HTR-8/SVneo (cell line): ENCODE data around the gene DEFB124.
"Not testable (repeated sequence)": the region's sequence is repeated elsewhere in the genome, so short reads cannot be mapped to it uniquely, and the experiment has no call there.

Experiments
- DNase-seq: peaks from one replicate; pipeline ENCODE4 v3.0.0; 2011; ENCODE audit warnings: low spot score, mixed read lengths; ENCODE audit not compliant: insufficient read length
- FAIRE-seq: peaks from 2 replicates; lab custom pipeline; 2011; peaks lifted over from hg19 to GRCh38; lab: Jason Lieb, UNC

DEFB124 gene

GRCh38 chr20:31474758-31475427 is at the start of gene DEFB124, which contains the start of gene REM1:
Gene DEFB124, minus strand, starts transcription at chr20:31475127. Its CDS starts 2,114 bp downstream, at chr20:31473013.
Gene REM1, plus strand, starts transcription at chr20:31475288. Its CDS starts 1,158 bp downstream, at chr20:31476446.
- FAIRE-seq (no peak), DNase-seq (no peak)

GRCh38 chr20:31523361-31524283 is 48.7 kb upstream of the DEFB124 start:
- DNase-seq: no peak
- FAIRE-seq: no peak

DNA sequence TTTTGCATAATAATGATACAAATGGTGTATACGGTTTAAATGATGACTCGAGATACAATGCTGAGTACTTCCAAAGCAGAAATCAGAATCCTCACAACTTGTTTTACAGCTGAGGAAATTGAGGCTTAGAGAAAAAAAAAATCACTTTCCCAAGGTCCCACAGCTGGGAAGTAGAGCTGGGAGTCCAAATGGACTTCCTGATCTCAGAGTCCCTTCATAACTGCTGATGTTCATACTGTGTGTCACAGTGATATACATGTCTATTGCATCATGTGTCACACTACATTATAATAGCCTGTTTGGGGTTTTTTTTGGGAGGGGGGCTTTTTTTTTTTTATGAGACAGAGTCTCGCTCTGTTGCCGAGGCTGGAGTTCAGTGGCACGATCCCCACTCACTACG is 47.8 kb upstream of the DEFB124 start:
- FAIRE-seq: no peak
- no peak for DNase-seq

DNA sequence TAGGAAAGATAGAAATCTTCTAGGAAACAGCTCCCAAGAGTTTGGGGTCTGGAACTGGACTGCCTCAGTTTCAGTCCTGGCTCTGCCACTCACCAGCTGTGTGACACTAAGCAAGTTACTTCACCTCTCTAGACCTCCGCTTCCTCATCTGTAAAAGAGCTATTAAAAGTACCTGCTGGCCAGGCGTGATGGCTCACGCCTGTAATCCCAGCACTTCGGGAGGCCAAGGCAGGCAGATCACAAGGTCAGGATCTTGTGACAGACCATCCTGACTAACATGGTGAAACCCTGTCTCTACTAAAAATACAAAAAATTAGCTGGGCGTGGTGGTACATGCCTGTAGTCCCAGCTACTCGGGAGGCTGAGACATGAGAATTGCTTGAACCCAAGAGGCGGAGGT is 46.3 kb upstream of the DEFB124 start:
- not testable (repeated sequence) for DNase-seq, FAIRE-seq

DNA sequence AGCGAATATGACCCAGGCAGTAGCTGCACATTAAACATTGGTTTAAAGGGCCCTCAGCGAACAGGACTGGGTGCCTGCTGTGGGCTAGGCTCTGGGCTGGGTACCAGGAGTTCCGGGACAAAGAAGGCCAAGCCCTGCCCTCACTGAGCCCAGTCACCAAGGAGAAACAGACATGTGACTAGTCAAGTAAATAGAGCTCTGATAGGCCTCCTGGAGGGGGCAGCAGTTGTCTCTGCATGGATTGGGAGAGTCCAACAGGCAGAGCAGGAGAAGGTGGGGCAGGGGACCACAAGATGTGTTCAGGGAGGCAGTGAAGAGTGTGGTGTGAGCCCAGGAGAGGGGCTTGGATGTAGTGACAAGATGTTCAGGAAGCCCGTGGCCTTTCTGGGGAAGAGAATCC is 42.4 kb upstream of the DEFB124 start:
- no peak for FAIRE-seq
- peak; percentile 35 for DNase-seq

GRCh38 chr20:31516651-31517050 is 41.7 kb upstream of the DEFB124 start:
- FAIRE-seq: no peak
- DNase-seq: no peak

GRCh38 chr20:31516166-31516565 is 41.2 kb upstream of the DEFB124 start:
- FAIRE-seq: no peak
- DNase-seq: no peak

GRCh38 chr20:31515775-31516107 is 40.8 kb upstream of the DEFB124 start:
- no peak for DNase-seq
- no peak for FAIRE-seq

GRCh38 chr20:31515072-31515774 is 40.3 kb upstream of the DEFB124 start:
- DNase-seq (no peak), FAIRE-seq (no peak)

DNA sequence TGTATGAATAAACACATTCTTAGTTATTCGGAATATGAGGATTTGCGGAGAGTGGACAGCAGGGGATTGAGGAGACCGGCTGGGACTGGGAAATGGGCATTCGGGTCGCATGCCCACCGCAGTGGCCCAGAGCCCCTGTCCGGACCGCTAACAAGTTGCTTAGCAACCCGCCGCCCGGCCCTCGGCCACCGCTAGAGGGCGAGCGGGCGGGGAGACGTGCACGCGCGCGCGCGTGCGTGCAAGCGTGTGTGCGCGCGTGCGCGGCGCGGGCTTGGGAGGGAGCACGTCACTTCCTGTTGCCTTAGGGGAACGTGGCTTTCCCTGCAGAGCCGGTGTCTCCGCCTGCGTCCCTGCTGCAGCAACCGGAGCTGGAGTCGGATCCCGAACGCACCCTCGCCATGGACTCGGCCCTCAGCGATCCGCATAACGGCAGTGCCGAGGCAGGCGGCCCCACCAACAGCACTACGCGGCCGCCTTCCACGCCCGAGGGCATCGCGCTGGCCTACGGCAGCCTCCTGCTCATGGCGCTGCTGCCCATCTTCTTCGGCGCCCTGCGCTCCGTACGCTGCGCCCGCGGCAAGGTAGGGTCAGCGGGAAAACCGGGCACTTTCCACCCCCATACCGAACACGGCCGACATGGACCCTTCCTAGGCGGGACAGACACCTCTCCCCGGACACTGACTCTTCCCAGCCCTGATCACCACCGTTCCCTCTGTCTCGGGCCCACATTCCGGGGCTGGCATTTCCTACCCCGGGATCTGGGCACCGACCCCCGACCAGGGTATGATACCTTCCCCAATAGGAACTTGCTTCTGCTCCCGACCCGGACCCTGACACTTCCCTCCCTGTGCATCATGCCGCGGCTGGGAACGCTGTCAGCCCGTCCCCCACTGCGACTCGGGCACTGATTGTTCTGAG is 39.5 kb upstream of the DEFB124 start, which contains the start of gene HM13:
HM13 (plus strand) TSS at position 289 of the 918 bp plus-strand sequence; CDS start at position 399, 110 bp downstream.
- peak; percentile 98 for FAIRE-seq
- DNase-seq: peak; percentile 98

DNA sequence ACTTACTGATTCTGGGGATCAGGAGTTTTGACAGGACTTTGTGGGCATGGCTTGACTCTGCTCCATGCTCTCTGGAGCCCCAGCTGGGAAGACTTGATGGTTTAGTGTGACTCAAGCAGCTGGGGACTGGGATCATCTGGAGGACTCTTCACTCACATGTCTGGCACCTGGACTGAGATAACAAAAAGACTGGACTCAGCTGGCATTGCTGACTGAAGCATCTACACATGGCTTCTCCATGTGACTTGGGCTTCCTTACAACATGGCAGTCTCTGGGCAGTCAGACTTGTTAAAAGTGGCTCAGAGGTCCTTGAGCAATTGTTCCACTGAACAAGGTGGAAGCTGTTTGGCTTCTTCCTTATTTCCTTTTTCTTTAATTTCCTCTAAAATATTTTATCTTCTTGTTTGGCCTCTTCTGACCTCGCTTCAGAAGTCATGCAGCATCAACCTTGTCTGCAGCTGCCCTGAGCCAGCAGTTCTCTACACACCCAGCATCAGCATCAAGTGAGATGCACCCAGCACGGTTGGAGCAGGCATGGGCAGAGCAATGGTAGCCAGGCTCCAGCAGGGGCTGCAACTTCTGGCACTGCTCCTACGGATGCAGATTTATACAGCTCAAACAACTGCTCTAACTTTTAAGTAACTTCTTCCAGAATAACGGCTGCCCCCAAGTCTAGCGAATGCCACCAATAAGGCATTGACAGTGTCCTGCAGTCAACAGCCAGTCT is 33.8 kb upstream of the DEFB124 start:
- FAIRE-seq: peak; percentile 52
- no peak for DNase-seq

GRCh38 chr20:31505903-31506302 is 31.0 kb upstream of the DEFB124 start:
- DNase-seq: no peak
- no peak for FAIRE-seq

- peak; percentile 71 for FAIRE-seq
- peak; percentile 78 for DNase-seq
Observed at GRCh38 chr20:31502884-31503673, 28.2 kb upstream of the DEFB124 start.

GRCh38 chr20:31500527-31500926 is 25.6 kb upstream of the DEFB124 start:
- FAIRE-seq: no peak
- no peak for DNase-seq

GRCh38 chr20:31497838-31498540 is 23.1 kb upstream of the DEFB124 start:
- DNase-seq (no peak), FAIRE-seq (no peak)

DNA sequence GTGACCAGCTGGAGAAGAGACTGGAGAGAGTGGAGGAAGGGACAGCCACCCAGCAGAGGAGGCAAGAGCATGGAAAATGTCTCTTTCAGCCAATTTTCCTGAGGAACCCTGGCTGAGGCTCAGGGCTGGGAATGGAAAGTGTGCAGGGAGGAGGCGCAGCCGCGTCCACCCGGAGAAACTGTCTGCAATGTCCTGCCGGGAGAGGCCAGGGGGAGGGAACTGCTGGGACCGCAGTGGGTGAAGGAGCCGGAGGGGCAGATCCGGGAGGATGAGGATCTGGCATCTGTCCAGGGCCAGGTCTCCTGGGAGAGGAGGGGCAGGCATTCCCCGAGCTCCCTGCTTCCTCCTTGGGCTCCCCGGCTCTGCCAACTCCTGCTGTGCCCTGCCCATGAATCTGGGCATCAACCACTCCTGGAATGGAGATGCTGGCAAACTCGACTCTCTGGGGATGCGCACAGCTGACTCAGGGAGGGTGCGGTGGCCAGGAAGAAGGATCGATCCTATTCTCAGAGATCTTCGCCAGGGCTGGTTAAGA is 21.9 kb upstream of the DEFB124 start:
- FAIRE-seq: no peak
- DNase-seq: no peak

DNA sequence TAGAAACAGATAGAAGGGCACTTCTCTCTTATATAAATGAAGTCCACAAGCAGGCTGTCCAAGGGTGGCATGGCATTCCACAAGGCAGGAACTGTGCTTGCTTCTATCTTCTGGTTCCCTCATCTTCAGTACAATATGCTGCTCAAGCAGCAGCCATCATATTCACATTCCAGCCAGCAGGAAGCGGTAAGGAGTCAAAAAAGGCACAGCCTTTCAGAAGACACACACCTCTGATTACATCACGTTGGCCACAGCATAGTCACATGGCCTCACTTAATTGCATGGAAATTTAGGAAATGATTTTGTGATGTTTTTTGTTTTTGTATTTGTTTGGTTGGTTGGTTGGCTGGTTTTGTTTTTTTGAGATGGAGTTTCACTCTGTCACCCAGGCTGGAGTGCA is 19.2 kb upstream of the DEFB124 start:
- DNase-seq: peak; percentile 33
- FAIRE-seq: no peak
